ENCODE data around the gene PXMP4. TPM values are rescaled to one million over a fixed set of nuclear protein-coding genes. Genes with fewer than 3 reads are reported as not detected.

Gene PXMP4
- total RNA-seq, 1 experiment from 2014 or later, result 18.7 TPM

- Mint-ChIP-seq H3K4me3 (ENCODE audit: low read depth, unreplicated experiment) (peak overlapping the region; percentile 62), H3K36me3 (ENCODE audit: insufficient read depth, unreplicated experiment) (peaks cover 39% of the 10 kb centered on the region), H3K9me3 (ENCODE audit: low read depth, unreplicated experiment) (no peaks in the 10 kb centered on the region), H3K27me3 (ENCODE audit: unreplicated experiment) (no peaks in the 10 kb centered on the region), H3K27ac (ENCODE audit: unreplicated experiment) (peak overlapping the region; percentile 44), H3K4me1 (ENCODE audit: low read depth, unreplicated experiment) (peaks cover 40% of the 10 kb centered on the region)
- BruUV-seq (replicated peaks), result no TSS peak
- CTCF ChIA-PET, result interaction anchor here (1.1 kb wide), 1 partner anchor 20 kb away, joined by 3 read pairs; no protein-coding TSS in a partner anchor
- intact Hi-C loops (cut with micrococcal nuclease; ENCODE audit: unreplicated experiment), result loop anchor here (5.0 kb wide), 1 partner anchor 110 kb away; no protein-coding TSS in a partner anchor
- no peak for TF ChIP-seq CTCF (IDR thresholded peaks at IDR 0.05; ENCODE audit: unreplicated experiment)
- DNase-seq, result no peak
These were observed 33.1 kb downstream of the PXMP4 start for GRCh38 chr20:33686984-33687366.

- H3K36me3 Mint-ChIP-seq (ENCODE audit: insufficient read depth, unreplicated experiment), result peaks cover 45% of the 10 kb centered on the region
- no peak for TF ChIP-seq CTCF (IDR thresholded peaks at IDR 0.05; ENCODE audit: unreplicated experiment)
- no TSS peak for BruUV-seq (replicated peaks)
- CTCF ChIA-PET, result interaction anchor here (1.0 to 1.1 kb wide), 2 partner anchors 19 to 46 kb away, joined by 3 read pairs; no protein-coding TSS in a partner anchor
- peak; percentile 100 for DNase-seq
- H3K27ac Mint-ChIP-seq (ENCODE audit: unreplicated experiment), result peak within 1 kb of the TSS; percentile 69
- peak within 1 kb of the TSS; percentile 62 for H3K4me3 Mint-ChIP-seq (ENCODE audit: low read depth, unreplicated experiment)
- peaks cover 44% of the 10 kb centered on the region for H3K4me1 Mint-ChIP-seq (ENCODE audit: low read depth, unreplicated experiment)
- no peaks in the 10 kb centered on the region for H3K9me3 Mint-ChIP-seq (ENCODE audit: low read depth, unreplicated experiment)
- intact Hi-C loops (cut with micrococcal nuclease; ENCODE audit: unreplicated experiment), result loop anchor here (5.0 kb wide), 1 partner anchor 111 kb away; no protein-coding TSS in a partner anchor
- H3K27me3 Mint-ChIP-seq (ENCODE audit: unreplicated experiment), result no peaks in the 10 kb centered on the region
These were observed 33.8 kb downstream of the PXMP4 start, which contains the start of gene E2F1 for GRCh38 chr20:33686100-33686983. Gene E2F1, minus strand, starts transcription at chr20:33686385. Its CDS starts 121 bp downstream, at chr20:33686264.

- no peak for TF ChIP-seq CTCF (IDR thresholded peaks at IDR 0.05; ENCODE audit: unreplicated experiment)
- BruUV-seq (replicated peaks), result TSS peak; percentile 47
- Mint-ChIP-seq H3K27ac (ENCODE audit: unreplicated experiment) (peak overlapping the region; percentile 69), H3K4me1 (ENCODE audit: low read depth, unreplicated experiment) (peaks cover 44% of the 10 kb centered on the region), H3K36me3 (ENCODE audit: insufficient read depth, unreplicated experiment) (peaks cover 45% of the 10 kb centered on the region), H3K27me3 (ENCODE audit: unreplicated experiment) (no peaks in the 10 kb centered on the region), H3K9me3 (ENCODE audit: low read depth, unreplicated experiment) (no peaks in the 10 kb centered on the region), H3K4me3 (ENCODE audit: low read depth, unreplicated experiment) (peak overlapping the region; percentile 62)
- peak; percentile 74 for DNase-seq
- intact Hi-C loops (cut with micrococcal nuclease; ENCODE audit: unreplicated experiment), result loop anchor here (5.0 kb wide), 1 partner anchor 112 kb away; no protein-coding TSS in a partner anchor
- CTCF ChIA-PET, result interaction anchor here (1.0 to 1.5 kb wide), 2 partner anchors 18 to 47 kb away, joined by 3 to 11 read pairs; partner anchors contain the start of gene ACTL10
These were observed 34.6 kb downstream of the PXMP4 start for GRCh38 chr20:33685328-33686099.

All from Calu3 (cell line).